GM21737 (cell line): ENCODE data around the gene CCT5.
"Not testable (repeated sequence)": the region's sequence is repeated elsewhere in the genome, so short reads cannot be mapped to it uniquely, and the experiment has no call there.

Experiments
- ATAC-seq: cut with Tn5 transposase; IDR thresholded peaks from one replicate; pipeline ENCODE4 v1.9.1; 2021; ENCODE audit warnings: mild to moderate bottlenecking, moderate library complexity; ENCODE audit not compliant: unreplicated experiment

Gene CCT5

GRCh38 chr5:10297646-10298204, 47.6 kb downstream of the CCT5 start:
- no peak for ATAC-seq

- no peak for ATAC-seq
Observed at GRCh38 chr5:10300246-10300645, 50.2 kb downstream of the CCT5 start.

- ATAC-seq, result no peak
Observed at GRCh38 chr5:10301266-10301665, 51.2 kb downstream of the CCT5 start.

GRCh38 chr5:10301842-10302610, 51.9 kb downstream of the CCT5 start:
- no peak for ATAC-seq

- no peak for ATAC-seq
Observed at GRCh38 chr5:10303201-10303600, 53.1 kb downstream of the CCT5 start.

GRCh38 chr5:10303699-10304170, 53.7 kb downstream of the CCT5 start:
- ATAC-seq, result no peak

- ATAC-seq, result no peak
Observed at GRCh38 chr5:10304932-10305331, 54.9 kb downstream of the CCT5 start.

GRCh38 chr5:10306114-10306513, 56.0 kb downstream of the CCT5 start:
- no peak for ATAC-seq

- no peak for ATAC-seq
Observed at GRCh38 chr5:10306806-10307205, 56.7 kb downstream of the CCT5 start.

GRCh38 chr5:10307206-10308148, 57.4 kb downstream of the CCT5 start, which contains the start of gene CMBL:
Gene CMBL (minus strand): TSS chr5:10307902. CDS start chr5:10290762, 17,140 bp downstream.
- peak; percentile 67 for ATAC-seq

- ATAC-seq, result no peak
Observed at GRCh38 chr5:10308844-10309243, 58.8 kb downstream of the CCT5 start.

GRCh38 chr5:10310066-10310779, 60.1 kb downstream of the CCT5 start:
- ATAC-seq, result no peak

- not testable (repeated sequence) for ATAC-seq
Observed at GRCh38 chr5:10310835-10311570, 60.9 kb downstream of the CCT5 start.

GRCh38 chr5:10311595-10312425, 61.7 kb downstream of the CCT5 start:
- no peak for ATAC-seq

- ATAC-seq, result no peak
Observed at GRCh38 chr5:10315201-10315600, 65.1 kb downstream of the CCT5 start.
